Fibroblast of pulmonary artery (primary cell): ENCODE measurements around the gene PATE4.
A peak's percentile ranks its signal among the peaks of the same experiment; 100 is the strongest.

Experiments used
- DNase-seq: peaks from one replicate; pipeline ENCODE4 v3.0.0-alpha.2; 2010; ENCODE audit warnings: low read depth
- H3K4me3 ChIP-seq: replicated peaks from 2 replicates; pipeline ENCODE4 v1.5.1; 2011; ENCODE audit warnings: low read depth, mild to moderate bottlenecking, control low read depth, low read length, moderate library complexity
- TF ChIP-seq, protein P1 (sequence below): IDR thresholded peaks from 2 replicates; pipeline ENCODE4 v1.5.1; 2011; ENCODE audit warnings: mild to moderate bottlenecking, control low read depth, low read length, inconsistent platforms; ENCODE audit errors: missing control alignments

PATE4 gene

DNA sequence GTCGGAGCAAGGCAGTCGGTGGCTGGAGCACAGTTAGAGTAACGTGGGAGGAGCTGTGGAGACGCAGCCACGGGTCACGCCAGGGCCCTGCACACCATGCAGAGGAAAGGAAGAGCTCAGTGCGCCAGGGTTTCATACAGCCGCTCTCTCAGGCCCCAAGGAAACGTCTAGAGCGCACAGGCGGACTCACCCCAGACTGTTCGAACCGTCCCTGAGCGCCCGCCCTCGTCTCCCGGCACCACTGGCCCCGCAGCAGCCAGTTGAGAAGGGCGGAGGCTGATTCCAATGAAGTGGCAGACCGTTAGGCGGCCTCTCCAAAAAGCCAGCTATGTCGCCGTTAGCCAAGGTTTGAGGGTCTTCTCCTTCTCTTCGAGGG is 53.9 kb downstream of the PATE4 start:
- TF ChIP-seq, protein P1, sequence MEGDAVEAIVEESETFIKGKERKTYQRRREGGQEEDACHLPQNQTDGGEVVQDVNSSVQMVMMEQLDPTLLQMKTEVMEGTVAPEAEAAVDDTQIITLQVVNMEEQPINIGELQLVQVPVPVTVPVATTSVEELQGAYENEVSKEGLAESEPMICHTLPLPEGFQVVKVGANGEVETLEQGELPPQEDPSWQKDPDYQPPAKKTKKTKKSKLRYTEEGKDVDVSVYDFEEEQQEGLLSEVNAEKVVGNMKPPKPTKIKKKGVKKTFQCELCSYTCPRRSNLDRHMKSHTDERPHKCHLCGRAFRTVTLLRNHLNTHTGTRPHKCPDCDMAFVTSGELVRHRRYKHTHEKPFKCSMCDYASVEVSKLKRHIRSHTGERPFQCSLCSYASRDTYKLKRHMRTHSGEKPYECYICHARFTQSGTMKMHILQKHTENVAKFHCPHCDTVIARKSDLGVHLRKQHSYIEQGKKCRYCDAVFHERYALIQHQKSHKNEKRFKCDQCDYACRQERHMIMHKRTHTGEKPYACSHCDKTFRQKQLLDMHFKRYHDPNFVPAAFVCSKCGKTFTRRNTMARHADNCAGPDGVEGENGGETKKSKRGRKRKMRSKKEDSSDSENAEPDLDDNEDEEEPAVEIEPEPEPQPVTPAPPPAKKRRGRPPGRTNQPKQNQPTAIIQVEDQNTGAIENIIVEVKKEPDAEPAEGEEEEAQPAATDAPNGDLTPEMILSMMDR, result no peak
- H3K4me3 ChIP-seq, result peak overlapping the region; percentile 85
- peak; percentile 12 for DNase-seq

DNA sequence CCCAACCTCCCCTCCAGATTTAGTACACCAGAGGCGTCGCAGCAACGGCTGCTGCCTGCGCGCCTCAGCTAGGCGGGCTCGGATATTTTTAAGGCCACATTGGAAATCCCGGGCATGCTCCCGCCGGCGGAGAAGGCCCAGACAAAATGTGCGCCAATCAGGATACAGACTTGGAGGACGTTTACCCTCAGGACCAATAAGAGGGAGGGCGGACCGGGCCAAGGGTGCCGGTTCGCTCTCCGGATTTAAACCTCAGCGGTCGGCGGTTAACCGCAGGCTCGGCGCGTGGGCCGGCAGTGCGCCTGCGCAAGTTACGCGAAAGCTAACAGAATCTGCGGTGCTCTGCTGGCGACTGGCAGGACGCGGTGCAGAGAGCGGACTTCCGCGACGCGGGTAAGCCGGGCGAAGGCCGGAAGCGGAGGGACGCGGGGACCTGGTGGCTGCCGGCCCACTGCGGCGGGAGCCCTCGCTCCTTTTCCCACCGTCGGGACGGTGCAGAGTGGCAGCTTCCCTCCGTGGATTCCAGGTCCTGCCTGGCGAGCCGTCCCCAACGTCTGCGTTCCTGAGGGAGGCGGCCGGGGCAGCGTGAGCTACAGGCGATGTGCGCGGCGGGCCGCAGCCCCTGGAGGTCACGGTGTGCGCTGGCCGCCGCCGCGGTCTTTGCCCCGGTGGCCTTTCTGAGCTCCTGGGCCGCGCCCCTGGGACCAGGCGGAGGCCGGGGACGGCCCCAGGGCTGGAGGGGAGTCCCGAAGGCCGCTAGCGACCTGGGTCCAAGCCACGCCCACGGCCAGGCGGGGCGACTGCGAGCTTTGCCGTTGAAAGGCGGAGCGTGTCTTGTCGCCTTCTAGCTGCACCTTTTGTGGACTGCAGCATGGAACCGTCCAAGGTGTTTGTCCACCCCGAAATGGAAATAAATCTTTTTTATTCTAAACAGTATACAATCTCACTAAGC is 54.5 kb downstream of the PATE4 start, which contains the start of gene HYLS1:
Gene HYLS1, plus strand, starts transcription at position 296 of the 952 bp plus-strand sequence. CDS start 11,701 bp downstream, outside the sequence.
- TF ChIP-seq, protein P1, result peak; percentile 37
- peak; percentile 98 for DNase-seq
- H3K4me3 ChIP-seq, result peak within 1 kb of the TSS; percentile 85
